Thyroid gland (tissue), 4 donors: ENCODE data around the gene PHPT1.

Experiments used
- POLR2A ChIP-seq, 2 donors: fragments of 450-650 bp; IDR thresholded peaks; one replicate each; pipeline ENCODE4 v1.6.1; 2017; ENCODE audit warnings: antibody characterized with exemption in 2 of 2, mild to moderate bottlenecking in 2 of 2, moderate library complexity in 1 of 2
- TF ChIP-seq, protein P1 (sequence below), 6 experiments: fragments of 200-600 bp in 3 of 6; fragments of 450-650 bp in 3 of 6; sonication (generic) in 3 of 6; IDR thresholded peaks; one replicate each; pipeline ENCODE4 v1.5.1; 2016 to 2019; ENCODE audit warnings: antibody characterized with exemption in 6 of 6, mild to moderate bottlenecking in 2 of 6, inconsistent platforms in 1 of 6, moderate library complexity in 1 of 6

DNA sequence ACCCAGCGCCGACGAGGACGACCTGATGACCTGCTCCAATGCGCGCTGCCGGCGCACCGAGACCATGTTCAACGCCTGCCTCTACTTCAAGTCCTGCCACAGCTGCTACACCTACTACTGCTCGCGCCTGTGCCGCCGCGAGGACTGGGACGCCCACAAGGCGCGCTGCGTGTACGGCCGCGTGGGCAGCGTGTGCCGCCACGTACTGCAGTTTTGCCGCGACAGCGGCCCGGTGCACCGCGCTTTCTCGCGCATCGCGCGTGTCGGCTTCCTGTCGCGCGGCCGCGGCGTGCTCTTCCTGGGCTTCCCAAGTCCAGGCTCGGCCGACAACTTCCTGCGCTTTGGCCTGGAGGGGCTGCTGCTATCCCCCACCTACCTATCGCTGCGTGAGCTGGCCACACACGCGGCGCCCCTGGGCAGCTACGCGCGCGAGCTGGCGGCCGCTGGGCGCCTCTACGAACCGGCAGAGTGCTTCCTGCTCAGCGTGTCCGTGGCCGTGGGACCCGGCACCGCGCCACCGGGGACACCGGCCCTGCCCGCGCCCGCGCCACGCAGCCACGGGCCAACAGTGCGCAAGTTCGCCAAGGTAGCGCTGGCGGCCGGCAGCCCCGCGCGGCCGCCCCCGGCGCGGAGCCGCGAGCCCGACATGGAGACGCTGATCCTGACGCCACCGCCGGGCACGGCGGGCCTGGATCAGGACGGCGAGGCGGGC, 2.7 kb upstream of the PHPT1 start:
- no peak for TF ChIP-seq POLR2A (IDR thresholded peaks at IDR 0.05)
- TF ChIP-seq, protein P1, sequence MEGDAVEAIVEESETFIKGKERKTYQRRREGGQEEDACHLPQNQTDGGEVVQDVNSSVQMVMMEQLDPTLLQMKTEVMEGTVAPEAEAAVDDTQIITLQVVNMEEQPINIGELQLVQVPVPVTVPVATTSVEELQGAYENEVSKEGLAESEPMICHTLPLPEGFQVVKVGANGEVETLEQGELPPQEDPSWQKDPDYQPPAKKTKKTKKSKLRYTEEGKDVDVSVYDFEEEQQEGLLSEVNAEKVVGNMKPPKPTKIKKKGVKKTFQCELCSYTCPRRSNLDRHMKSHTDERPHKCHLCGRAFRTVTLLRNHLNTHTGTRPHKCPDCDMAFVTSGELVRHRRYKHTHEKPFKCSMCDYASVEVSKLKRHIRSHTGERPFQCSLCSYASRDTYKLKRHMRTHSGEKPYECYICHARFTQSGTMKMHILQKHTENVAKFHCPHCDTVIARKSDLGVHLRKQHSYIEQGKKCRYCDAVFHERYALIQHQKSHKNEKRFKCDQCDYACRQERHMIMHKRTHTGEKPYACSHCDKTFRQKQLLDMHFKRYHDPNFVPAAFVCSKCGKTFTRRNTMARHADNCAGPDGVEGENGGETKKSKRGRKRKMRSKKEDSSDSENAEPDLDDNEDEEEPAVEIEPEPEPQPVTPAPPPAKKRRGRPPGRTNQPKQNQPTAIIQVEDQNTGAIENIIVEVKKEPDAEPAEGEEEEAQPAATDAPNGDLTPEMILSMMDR (IDR thresholded peaks at IDR 0.05): no peak
